GM12878 (cell line): ENCODE measurements around the gene MAST2. TPM values are rescaled to one million over a fixed set of nuclear protein-coding genes. Genes with fewer than 3 reads are reported as not detected.

Experiments
- ATAC-seq: fragments of 200-7000 bp; cut with Tn5 transposase; 3 replicates; pipeline ENCODE4 v1.9.1; 2020; ENCODE audit warnings: mild to moderate bottlenecking, moderate library complexity
- BruUV-seq: library from RNA; stranded (reverse); fragments of 400-500 nt; replicated peaks from 2 replicates; lab custom pipeline; 2021; lab: Mats Ljungman, UMichigan
- CTCF ChIA-PET: fragments of 300-600 bp; sonication (Branson Sonifier 250); formaldehyde crosslinking; extraction: SDS; loops from one replicate; lab custom pipeline; 2021; ENCODE audit warnings: inconsistent platforms; lab: Yijun Ruan, JAX
- POLR2A ChIA-PET: fragments of 350-600 bp; formaldehyde crosslinking; extraction: SDS; loops from one replicate; lab custom pipeline; 2021; ENCODE audit warnings: inconsistent platforms; lab: Charles Lee
- RAD21 ChIA-PET: fragments of 300-600 bp; sonication (Branson Sonifier 250); formaldehyde crosslinking; loops from one replicate; lab custom pipeline; 2023; ENCODE audit warnings: antibody characterized with exemption; ENCODE audit not compliant: unreplicated experiment; lab: Charles Lee
- SMC1A ChIA-PET: fragments of 300-600 bp; sonication (Branson Sonifier 250); formaldehyde crosslinking; loops from one replicate; lab custom pipeline; 2023; ENCODE audit not compliant: unreplicated experiment, uncharacterized antibody; lab: Charles Lee
- DNase-seq: peaks from one replicate; pipeline ENCODE4 v3.0.0-alpha.2; 2011; ENCODE audit warnings: low read depth, low spot score
- FAIRE-seq: peaks from 3 replicates; lab custom pipeline; 2011; peaks lifted over from hg19 to GRCh38; lab: Jason Lieb, UNC
- H2AFZ ChIP-seq: 2 replicates; pipeline ENCODE4 v1.6.0; 2011; ENCODE audit warnings: low read depth, low read length, control low read depth; ENCODE audit not compliant: control insufficient read depth
- H3K27ac ChIP-seq: 2 replicates; pipeline ENCODE4 v1.5.1; 2011; ENCODE audit warnings: control low read depth; ENCODE audit not compliant: control insufficient read depth, insufficient read depth
- H3K27me3 ChIP-seq, 2 experiments: replicated peaks in 1 of 2; 2 replicates each; pipeline versions ENCODE4 v1.6.0 to v1.6.1; 2011; ENCODE audit warnings: low read length in 1 of 2; ENCODE audit not compliant: control insufficient read depth in 2 of 2, insufficient read depth in 2 of 2
- H3K36me3 ChIP-seq, 2 experiments: 2 replicates each; pipeline ENCODE4 v1.5.1; 2011; ENCODE audit warnings: low read length in 1 of 2; ENCODE audit not compliant: control insufficient read depth in 2 of 2, insufficient read depth in 2 of 2
- H3K4me1 ChIP-seq: 2 replicates; pipeline ENCODE4 v1.6.1; 2011; ENCODE audit warnings: mild to moderate bottlenecking, low read length, moderate library complexity, mixed read lengths; ENCODE audit not compliant: control insufficient read depth, insufficient read depth
- H3K4me2 ChIP-seq: 2 replicates; pipeline ENCODE4 v1.6.0; 2011; ENCODE audit warnings: control low read depth; ENCODE audit not compliant: control insufficient read depth, insufficient read depth
- H3K4me3 ChIP-seq: fragments of 200-600 bp; sonication (generic); 2 replicates; pipeline ENCODE4 v1.5.1; 2016
- H3K79me2 ChIP-seq: 2 replicates; pipeline ENCODE4 v1.6.0; 2011; ENCODE audit warnings: low read length; ENCODE audit not compliant: control insufficient read depth, insufficient read depth
- H3K9ac ChIP-seq: 2 replicates; pipeline ENCODE4 v1.8.0; 2011; ENCODE audit warnings: low read length, control low read depth, mixed read lengths; ENCODE audit not compliant: control insufficient read depth, insufficient read depth
- H3K9me3 ChIP-seq: replicated peaks from 3 replicates; pipeline ENCODE4 v1.5.1; 2011; ENCODE audit warnings: mild to moderate bottlenecking, low read length; ENCODE audit not compliant: control insufficient read depth, insufficient read depth
- H4K20me1 ChIP-seq: 2 replicates; pipeline ENCODE4 v1.6.0; 2011; ENCODE audit not compliant: control insufficient read depth, insufficient read depth
- ATF7 ChIP-seq: fragments of 450-650 bp; IDR thresholded peaks from 2 replicates; pipeline ENCODE4 v1.6.1; 2016; ENCODE audit warnings: low read depth, mild to moderate bottlenecking
- BCL11A ChIP-seq: IDR thresholded peaks from 2 replicates; pipeline ENCODE4 v1.6.1; 2011; ENCODE audit warnings: low read depth, low read length
- HCFC1 ChIP-seq: fragments of 150-350 bp; IDR thresholded peaks from 2 replicates; pipeline ENCODE4 v1.6.1; 2014; ENCODE audit warnings: low read length
- IRF3 ChIP-seq: fragments of 450-650 bp; IDR thresholded peaks from 2 replicates; pipeline ENCODE4 v1.6.1; 2014; ENCODE audit warnings: mild to moderate bottlenecking
- IRF4 ChIP-seq: IDR thresholded peaks from 2 replicates; pipeline ENCODE4 v1.6.1; 2011; ENCODE audit warnings: low read depth, low read length
- MEF2B ChIP-seq: fragments of 450-650 bp; IDR thresholded peaks from 2 replicates; pipeline ENCODE4 v1.6.1; 2018; ENCODE audit warnings: mild to moderate bottlenecking, moderate library complexity; ENCODE audit not compliant: partially characterized antibody, poor library complexity, severe bottlenecking
- MYB ChIP-seq: fragments of 150-350 bp; IDR thresholded peaks from 2 replicates; pipeline ENCODE4 v1.6.1; 2014; ENCODE audit warnings: mild to moderate bottlenecking, low read depth, low read length, borderline replicate concordance
- PRDM15 ChIP-seq: fragments of 450-650 bp; formaldehyde crosslinking; IDR thresholded peaks from 2 replicates; pipeline ENCODE4 v1.4.0; 2020; ENCODE audit warnings: mild to moderate bottlenecking, moderate library complexity
- SMAD5 ChIP-seq: IDR thresholded peaks from 2 replicates; pipeline ENCODE4 v1.6.1; 2016; ENCODE audit warnings: antibody characterized with exemption, low read depth
- SUZ12 ChIP-seq: fragments of 200-600 bp; sonication (generic); IDR thresholded peaks from one replicate; pipeline ENCODE4 v1.6.1; 2018; ENCODE audit warnings: antibody characterized with exemption, mild to moderate bottlenecking; ENCODE audit not compliant: unreplicated experiment
- YY1 ChIP-seq: IDR thresholded peaks from 2 replicates; pipeline ENCODE4 v1.6.1; 2011; ENCODE audit warnings: low read depth, mild to moderate bottlenecking, low read length
- ZNF274 ChIP-seq: IDR thresholded peaks from one replicate; pipeline ENCODE4 v1.8.0; 2011; ENCODE audit not compliant: insufficient read length, insufficient read depth
- ZSCAN29 ChIP-seq: fragments of 450-650 bp; IDR thresholded peaks from 2 replicates; pipeline ENCODE4 v1.6.1; 2017; ENCODE audit warnings: mild to moderate bottlenecking, moderate library complexity
- WGBS: methylation state at CpG from one replicate; pipeline ENCODE4 v1.1.6; 2016; ENCODE audit warnings: low lambda C conversion rate; ENCODE audit not compliant: insufficient replicate concordance, insufficient coverage; ENCODE audit errors: missing lambda C conversion rate; 5-methylcytosine and 5-hydroxymethylcytosine counted together
- in situ Hi-C: fragments of 300-500 bp; cut with MboI; formaldehyde crosslinking; loops from 9 replicates; pipeline ENCODE4 v1.14.3; 2018; ENCODE audit warnings: mixed read lengths
- intact Hi-C: fragments of 100-400 bp; cut with micrococcal nuclease; formaldehyde crosslinking; loops from one replicate; pipeline ENCODE4 v1.14.2; 2022; ENCODE audit not compliant: unreplicated experiment
- polyA plus RNA-seq, 11 experiments: library from polyadenylated mRNA; depleted of rRNA in 4 of 11; unstranded in 6 of 11; stranded (reverse) in 5 of 11; fragments of >200 nt; fragmentation: Nextera tagmentation in 4 of 11; fragmentation: Illumina TruSeq in 1 of 11; extraction: Ambion mirVana in 4 of 11; extraction: Trizol in 1 of 11; gene quantifications; 1 replicate in 1 of 11; 2 replicates in 10 of 11; pipeline versions ENCODE4 v1.2.1 to v1.2.3, GENCODE V29; 2011 to 2016; ENCODE audit warnings: inconsistent platforms in 2 of 11, missing spikeins in 2 of 11, low read depth in 1 of 11
- total RNA-seq, 4 experiments: library from RNA; depleted of rRNA in 3 of 4; stranded (reverse); fragments of >200 nt in 3 of 4; fragmentation: Illumina TruSeq in 1 of 4; extraction: Trizol in 1 of 4; gene quantifications; 2 replicates each; pipeline versions ENCODE4 v1.2.1 to v1.2.3, GENCODE V29; 2013 to 2021

The MAST2 gene
- total and polyA plus RNA-seq, 10 of the 15 experiments (the other 5 are each of a cell fraction or from before 2014, with no cell fraction given) = 1.0 to 28.7 (median 13.8) TPM

GRCh38 chr1:45894331-45894730, 90.9 kb downstream of the MAST2 start:
- ChIA-PET RAD21 (no interaction called here), POLR2A (no interaction called here), SMC1A (interaction anchor here (1.4 kb wide), 2 partner anchors 15 to 19 kb away, joined by 4 to 5 read pairs; no protein-coding TSS in a partner anchor), CTCF (interaction anchor here (1.2 kb wide), 1 partner anchor 8 kb away, joined by 6 read pairs; no protein-coding TSS in a partner anchor)
- ATAC-seq (no peak), DNase-seq (no peak), FAIRE-seq (peak; percentile 75)
- no peaks in the 10 kb centered on the region for H4K20me1 ChIP-seq
- no peaks in the 10 kb centered on the region for H3K4me1 ChIP-seq
- no TSS peak for BruUV-seq
- H2AFZ ChIP-seq = no peak overlapping the region
- intact Hi-C loops (no loop called here), in situ Hi-C loops (no loop called here)
- H3K79me2 ChIP-seq = no peaks in the 10 kb centered on the region
- H3K4me2 ChIP-seq = no peak overlapping the region
- no peak overlapping the region for H3K9ac ChIP-seq
- H3K36me3 ChIP-seq = no peaks in the 10 kb centered on the region; a peak in 1 of 4 replicates
- no peaks in the 10 kb centered on the region for H3K27me3 ChIP-seq
- WGBS = over 99% methylated on average over 4 of the region's 4 CpGs
- no peaks in the 10 kb centered on the region for H3K9me3 ChIP-seq
- TF ChIP-seq SUZ12 = no peak
- TF ChIP-seq MYB = no peak
- TF ChIP-seq PRDM15 (CRISPR knock-in tag) = no peak
- TF ChIP-seq ATF7 = no peak
- no peak for TF ChIP-seq SMAD5
- no peak for TF ChIP-seq IRF3
- TF ChIP-seq MEF2B = no peak
- TF ChIP-seq IRF4 = no peak
- TF ChIP-seq HCFC1 = no peak
- TF ChIP-seq YY1 = no peak
- TF ChIP-seq BCL11A = no peak
- no peak for TF ChIP-seq ZSCAN29
- TF ChIP-seq ZNF274 = no peak
- H3K27ac ChIP-seq = no peak overlapping the region
- H3K4me3 ChIP-seq = no peak overlapping the region
